DMS53 (cell line): Measurements from ENCODE around the gene PITPNM2.
A peak's percentile ranks its signal among the peaks of the same experiment; 100 is the strongest.

Source experiments
- DNase-seq: peaks from one replicate; lab custom pipeline; 2025; lab: John Stamatoyannopoulos, UW

Gene PITPNM2

GRCh38 chr12:123143736-123144461, 7.0 kb downstream of the PITPNM2 start:
- DNase-seq, result no peak

GRCh38 chr12:123142921-123143735, 7.8 kb downstream of the PITPNM2 start:
- peak; percentile 40 for DNase-seq

- DNase-seq, result no peak
Observed at GRCh38 chr12:123142518-123142840, 8.4 kb downstream of the PITPNM2 start.

DNA sequence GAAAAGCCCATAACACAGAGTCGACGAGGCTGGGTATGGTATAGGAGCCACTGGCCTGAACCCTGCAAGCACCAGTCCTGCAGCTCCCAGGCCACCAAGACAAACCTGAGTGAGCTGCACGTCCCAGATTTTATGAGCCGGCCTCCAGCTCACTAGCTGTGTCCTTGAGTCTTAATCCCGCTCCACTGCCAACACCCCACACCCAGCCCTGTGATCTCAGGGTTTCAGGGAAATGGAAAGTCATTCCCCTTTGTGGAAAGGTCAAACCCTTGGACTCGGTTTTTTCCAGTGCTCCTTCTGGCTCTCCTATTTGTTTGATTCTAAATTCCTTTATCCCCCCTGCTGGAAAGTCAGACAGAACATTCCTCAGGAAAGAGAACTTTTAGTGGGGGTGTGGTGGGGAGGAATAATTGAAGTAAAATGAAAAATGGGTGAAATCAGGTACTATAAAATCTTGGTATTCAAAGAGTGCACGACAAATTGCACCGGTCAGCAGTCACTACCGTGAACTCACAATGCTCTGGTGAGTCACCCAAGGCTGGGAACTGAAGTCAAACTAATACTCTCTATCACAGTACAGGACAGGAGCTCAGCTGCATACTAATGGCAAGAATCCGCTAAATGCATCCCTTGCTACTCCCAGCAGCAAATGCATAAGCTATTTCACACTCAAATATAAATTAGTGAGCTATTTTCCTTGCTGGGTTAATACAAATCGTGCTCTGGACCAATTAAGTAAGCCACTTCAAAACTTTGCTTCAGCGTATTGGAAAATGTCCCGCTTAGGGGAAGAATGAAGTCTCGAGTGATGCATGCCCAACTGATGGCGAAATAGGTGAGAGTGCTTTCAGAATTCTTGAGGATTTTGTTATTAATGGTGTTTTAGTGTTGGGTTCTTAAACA, 9.0 kb downstream of the PITPNM2 start:
- DNase-seq, result peak; percentile 52

GRCh38 chr12:123140676-123141614, 9.9 kb downstream of the PITPNM2 start:
- no peak for DNase-seq

- DNase-seq, result peak; percentile 92
Observed at GRCh38 chr12:123139926-123140675, 10.8 kb downstream of the PITPNM2 start.

- DNase-seq, result no peak
Observed at GRCh38 chr12:123135688-123136087, 15.2 kb downstream of the PITPNM2 start.

- no peak for DNase-seq
Observed at GRCh38 chr12:123134826-123135225, 16.1 kb downstream of the PITPNM2 start.

DNA sequence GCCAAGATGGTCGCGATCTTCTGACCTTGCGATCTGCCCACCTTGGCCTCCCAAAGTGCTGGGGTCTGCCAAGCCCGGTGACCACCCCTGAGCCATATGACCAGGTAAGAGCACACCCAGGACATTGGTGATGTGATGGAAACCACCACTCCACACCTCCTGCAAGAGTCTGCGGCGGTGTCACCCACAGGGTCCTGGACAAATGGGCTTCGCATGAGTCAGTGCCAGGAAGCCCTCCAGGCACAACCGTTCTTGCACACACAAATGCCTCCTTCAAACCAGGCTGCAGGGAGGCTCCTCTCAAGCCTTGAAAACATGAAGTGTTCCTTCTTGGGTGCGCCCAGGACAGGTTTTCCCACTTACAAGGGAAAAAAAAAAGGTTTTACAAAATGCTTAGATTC, 16.6 kb downstream of the PITPNM2 start:
- DNase-seq, result no peak

- DNase-seq, result no peak
Observed at GRCh38 chr12:123133701-123134100, 17.2 kb downstream of the PITPNM2 start.

DNA sequence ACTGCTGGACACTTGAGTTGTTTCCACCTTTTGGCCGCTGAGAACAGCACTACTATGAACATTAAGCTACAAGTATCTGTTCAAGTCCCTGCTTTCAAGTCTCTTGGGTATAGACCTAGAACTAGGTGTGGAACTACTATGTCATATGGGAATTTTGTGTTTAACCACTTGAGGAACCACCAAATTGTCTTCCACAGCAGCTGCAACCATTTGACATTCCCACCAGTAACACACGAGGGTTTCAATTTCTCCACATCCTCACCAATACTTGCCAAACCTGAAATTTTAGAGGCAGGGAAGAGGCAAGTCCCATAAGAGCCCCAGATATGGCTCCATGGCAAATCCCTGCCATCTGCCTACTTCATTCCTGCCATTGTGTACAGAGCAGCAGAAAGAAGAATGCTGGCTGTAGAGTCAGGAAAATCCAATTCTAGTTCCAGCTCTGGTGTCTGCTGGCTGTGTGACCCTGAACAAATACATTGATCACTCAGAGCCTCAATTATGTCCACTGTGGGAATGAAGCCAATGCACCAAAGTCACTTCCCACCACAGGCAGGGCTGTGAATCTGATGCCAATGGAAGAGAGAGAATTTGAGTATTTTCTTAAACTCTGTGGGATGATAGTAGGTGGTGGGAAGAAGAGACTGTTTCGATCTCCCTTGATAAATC, 17.8 kb downstream of the PITPNM2 start:
- peak; percentile 81 for DNase-seq

- DNase-seq, result peak; percentile 99
Observed at GRCh38 chr12:123131879-123132402, 18.9 kb downstream of the PITPNM2 start.

GRCh38 chr12:123131291-123131832, 19.5 kb downstream of the PITPNM2 start:
- peak; percentile 52 for DNase-seq

- DNase-seq, result no peak
Observed at GRCh38 chr12:123129621-123130020, 21.3 kb downstream of the PITPNM2 start.

DNA sequence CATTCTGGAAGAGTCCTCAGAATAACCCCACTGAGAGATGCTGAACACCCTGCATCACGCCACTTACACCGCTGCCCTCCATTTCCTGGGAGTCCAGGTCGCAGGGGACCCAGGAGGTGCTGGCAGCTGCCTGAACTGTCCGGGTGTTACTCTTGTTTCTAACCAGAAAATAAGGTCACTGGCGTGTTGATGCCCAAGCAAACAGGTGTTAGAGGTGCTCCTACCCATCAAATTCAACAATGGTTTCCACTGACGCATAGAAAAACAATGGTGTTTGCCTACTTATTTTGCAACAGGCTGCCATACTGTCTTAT, 23.8 kb downstream of the PITPNM2 start:
- peak; percentile 37 for DNase-seq

- DNase-seq, result peak; percentile 83
Observed at GRCh38 chr12:123126294-123127181, 24.4 kb downstream of the PITPNM2 start.

DNA sequence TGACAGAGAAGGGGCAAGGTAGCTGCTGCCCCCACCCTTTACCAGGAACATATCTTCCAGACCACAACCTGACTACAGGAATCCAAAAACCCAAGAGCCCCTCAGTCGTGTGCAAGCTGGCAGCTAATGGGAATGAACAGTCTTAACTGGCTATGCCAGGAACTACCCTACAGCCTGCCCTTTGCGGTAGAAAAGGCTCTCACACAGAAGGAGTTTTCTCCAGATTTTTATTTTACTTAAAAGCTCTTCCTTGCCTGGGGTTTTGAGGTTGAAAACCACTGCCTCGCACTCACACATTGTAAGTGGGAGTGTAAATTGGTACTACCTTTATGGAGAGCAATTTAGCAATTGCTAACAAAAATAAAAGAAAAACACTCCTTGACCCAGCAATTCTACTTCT, 28.3 kb downstream of the PITPNM2 start:
- no peak for DNase-seq

DNA sequence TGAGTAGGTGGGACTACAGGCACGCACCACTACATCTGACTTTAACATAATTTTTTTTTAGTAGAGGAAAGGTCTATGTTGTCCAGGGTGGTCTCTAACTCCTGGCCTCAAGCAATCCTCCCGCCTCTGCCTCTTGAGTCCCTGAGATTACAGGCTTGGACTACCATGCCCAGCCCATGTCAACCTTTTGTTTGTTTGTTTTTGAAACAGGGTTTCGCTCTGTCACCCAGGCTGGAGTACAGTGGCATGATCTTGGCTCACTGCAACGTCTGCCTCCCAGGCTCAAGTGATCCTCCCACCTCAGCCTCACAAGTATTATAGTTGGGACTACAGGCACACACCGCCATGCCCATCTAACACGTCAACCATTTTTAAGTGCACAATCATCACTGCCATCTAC, 29.2 kb downstream of the PITPNM2 start:
- peak; percentile 27 for DNase-seq
